Muscle of arm (tissue), 12 donors: ENCODE measurements around the gene FAM120B. TPM values are rescaled to one million over a fixed set of nuclear protein-coding genes. Genes with fewer than 3 reads are reported as not detected.

Experiments
- DNase-seq: peaks from one replicate; pipeline ENCODE4 v3.0.0-alpha.2; 2013
- polyA plus RNA-seq, 12 donors: library from polyadenylated mRNA; unstranded; fragments of 120-200 nt; gene quantifications; one replicate each; pipeline ENCODE4 v1.2.1, GENCODE V29; 2013; ENCODE audit not compliant: insufficient read length in 12 of 12

FAM120B gene
- polyA plus RNA-seq, 12 donors = 20.1 to 38.0 (median 27.5) TPM; not detected in 1

DNA sequence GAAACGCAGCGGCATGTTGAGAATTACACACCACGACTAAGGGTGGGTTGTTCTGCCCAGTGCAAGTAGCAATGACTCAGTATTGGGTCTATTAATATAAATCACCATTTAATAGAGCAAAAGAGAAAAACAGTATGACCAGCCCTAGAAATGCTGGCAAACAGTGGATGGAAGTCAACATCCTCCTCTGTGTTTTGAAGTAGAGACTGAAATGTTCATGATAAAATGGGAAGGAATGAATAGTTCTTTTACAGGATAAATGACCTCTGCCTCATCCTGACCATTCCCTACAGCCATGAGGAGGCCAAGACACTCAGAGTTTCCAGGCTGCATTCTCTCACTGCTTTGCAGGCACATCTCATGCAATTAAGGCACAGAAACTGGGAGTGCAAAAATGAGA, 134.8 kb downstream of the FAM120B start:
- no peak for DNase-seq

DNA sequence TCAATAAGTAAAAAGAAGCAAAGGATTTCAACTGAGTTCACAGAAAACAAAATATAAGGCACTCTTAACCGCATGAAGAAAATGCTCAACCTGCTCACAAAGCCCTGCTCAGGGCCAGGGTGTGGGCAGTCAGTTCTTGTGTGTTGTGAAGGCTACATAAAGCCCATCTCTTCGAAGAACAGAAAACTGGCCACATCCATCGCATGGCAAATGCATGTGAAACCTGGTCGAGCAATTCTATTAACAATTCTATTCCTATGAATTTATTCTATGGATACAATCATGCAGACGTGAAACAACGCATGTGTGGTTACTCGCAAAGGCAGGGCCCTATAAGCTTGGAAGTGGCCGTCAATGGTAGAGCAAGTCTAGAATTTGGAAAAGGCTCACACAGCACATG, 136.0 kb downstream of the FAM120B start:
- no peak for DNase-seq

DNA sequence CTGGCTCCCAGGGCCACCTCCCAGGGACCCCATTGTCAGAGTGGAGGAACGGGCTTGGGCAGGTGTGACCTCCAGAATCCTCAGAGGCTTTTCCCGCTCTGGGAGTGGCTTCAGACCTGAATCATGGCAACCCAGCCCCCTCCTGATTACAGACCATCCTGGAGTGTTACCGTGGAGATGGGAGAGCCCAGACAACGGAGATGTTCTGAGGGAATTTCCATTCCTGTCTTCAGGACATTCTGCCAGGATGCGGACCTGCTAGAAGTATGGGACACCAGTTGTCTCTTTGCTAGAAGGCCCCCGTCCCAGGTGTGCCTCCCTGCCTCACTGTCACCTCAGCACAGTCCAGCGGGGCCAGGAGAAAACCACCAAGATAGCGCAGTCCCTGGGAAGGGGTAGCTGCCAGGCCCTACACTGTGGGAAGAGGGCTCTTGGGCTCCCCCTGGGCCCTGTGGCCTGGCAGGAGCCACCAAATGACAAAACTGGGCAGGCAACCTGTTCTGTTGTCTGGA, 136.6 kb downstream of the FAM120B start:
- DNase-seq = no peak

DNA sequence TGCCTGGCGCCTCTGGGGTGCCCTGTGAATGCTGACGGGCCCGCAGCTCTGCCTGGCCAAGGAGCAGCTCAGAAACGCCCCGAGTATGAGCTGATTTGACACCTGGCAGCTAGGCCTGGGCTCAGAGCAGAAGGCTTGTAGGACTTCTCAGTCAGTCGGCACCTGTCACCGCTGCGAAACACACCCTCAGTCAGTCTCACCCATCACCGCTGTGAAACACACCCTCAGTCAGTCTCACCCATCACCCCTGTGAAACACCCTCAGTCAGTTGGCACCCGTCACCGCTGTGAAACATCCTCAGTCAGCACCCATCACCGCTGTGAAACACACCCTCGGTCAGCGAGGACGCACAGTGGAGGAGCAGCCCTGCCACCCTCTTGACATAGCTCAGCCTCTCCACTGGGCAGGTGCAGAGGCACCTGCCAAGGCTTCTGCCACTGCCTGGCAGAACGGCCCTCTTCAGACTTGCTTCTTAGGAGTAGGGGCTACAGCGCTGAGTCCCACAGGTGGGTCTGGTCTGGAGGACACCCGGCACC, 137.6 kb downstream of the FAM120B start:
- no peak for DNase-seq

DNA sequence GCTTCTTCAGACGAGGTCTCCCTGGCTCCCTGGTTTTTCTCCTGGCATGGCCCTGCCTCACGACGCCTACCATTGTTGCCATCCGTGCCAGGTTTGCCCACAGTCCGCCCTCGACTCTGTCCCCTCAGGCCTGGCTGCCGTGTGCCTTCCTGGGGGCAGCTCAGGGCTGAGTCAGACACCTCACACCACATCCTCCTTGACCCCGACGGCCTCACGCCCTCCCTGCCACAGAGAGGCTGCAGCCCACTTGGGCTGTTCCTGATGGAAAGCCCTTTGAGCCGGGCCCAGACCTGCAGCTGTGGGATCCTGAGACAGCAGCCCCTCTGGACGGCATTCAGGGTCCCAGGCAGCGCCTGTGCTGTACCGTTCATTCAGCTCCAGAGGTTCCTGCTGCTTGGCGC, 138.3 kb downstream of the FAM120B start:
- no peak for DNase-seq

DNA sequence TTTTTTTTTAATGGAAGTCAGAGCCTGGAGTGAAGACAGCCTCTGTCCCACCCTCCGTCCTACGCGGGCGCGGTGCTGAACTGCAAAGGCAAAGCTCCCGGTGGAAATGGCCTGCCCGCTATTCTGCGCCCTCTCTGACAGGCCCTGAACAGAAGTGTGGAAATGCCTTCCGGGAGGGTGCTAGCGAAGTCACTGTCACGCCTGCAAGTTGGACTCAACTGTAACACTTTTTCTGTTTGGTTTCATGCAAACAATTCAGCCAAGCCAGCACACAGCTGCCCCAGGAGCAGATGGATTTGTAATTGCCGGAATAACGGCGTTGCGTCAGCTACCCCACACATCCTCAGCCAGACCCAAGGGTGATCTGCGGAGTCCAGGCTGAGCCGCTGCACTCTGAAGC, 138.9 kb downstream of the FAM120B start:
- DNase-seq = peak; percentile 64

DNA sequence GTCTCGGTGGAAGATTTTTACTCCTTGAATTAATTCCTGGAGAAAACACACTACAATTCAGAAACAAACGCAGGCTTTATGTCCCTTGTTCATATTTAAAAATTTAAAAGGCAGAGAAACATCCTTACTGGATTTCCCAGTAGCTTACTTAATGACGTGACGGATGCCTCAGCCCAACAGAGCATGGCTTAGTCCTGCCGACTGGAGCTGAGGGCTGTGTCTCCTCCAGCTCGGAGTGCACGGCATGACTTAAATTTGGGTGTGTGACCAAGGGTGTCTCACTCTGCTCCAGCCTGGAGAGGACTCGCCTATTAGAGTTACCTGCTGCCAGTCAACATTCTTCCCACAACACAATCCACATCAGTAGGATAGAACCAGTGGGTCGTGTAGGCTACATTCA, 139.4 kb downstream of the FAM120B start:
- DNase-seq = no peak

DNA sequence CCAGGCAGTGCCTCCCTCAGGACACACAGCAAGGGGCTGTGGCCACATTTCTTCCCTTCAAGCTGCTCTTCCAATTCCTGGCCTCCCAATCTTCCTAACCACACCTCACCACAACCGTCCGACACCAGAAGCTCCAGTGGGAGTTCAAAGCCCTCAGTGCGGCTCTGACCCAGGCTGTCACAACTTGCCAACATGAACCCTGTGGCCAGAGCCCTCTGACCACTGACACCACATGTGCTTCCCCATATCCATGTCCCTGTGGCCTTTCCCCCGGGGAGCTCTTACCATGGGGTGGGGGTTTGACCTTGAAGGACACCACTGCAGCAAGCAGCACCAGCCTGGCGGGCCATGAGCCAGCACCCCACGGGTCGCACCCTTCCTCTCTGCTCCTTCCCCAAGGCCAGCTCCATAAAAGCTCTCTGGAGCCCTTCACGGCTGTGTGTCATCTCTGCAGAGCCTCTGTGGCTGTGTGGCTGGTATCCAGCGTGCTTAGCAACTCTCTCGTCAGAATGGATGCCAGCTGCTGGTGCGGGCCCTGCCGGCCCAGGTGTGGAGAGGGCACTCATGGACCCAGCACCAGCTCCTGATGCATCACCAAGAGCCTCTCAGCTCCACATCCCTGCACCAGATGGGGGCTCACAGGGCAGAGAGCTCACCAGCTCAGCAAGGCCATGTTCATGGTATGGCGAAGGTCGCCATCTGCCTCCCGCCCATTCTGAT, 140.4 kb downstream of the FAM120B start:
- no peak for DNase-seq

DNA sequence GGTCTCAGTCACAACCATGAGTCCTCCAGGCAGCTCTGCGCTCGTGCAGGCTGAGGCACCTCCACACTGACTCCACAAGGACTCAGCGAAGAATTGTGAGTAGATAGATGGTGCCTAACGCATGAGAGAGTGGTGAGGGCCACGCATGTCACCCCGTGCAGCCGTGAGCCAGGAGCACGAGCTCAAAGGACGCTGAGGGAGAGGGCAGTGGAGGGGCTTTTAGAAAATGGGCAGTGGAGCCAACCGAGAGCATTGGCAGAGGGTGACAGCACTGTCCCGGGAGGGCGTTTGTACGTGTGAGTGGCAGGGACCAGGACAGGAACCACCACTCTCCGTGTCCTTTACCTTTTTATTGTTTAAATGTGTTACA, 141.0 kb downstream of the FAM120B start:
- no peak for DNase-seq

DNA sequence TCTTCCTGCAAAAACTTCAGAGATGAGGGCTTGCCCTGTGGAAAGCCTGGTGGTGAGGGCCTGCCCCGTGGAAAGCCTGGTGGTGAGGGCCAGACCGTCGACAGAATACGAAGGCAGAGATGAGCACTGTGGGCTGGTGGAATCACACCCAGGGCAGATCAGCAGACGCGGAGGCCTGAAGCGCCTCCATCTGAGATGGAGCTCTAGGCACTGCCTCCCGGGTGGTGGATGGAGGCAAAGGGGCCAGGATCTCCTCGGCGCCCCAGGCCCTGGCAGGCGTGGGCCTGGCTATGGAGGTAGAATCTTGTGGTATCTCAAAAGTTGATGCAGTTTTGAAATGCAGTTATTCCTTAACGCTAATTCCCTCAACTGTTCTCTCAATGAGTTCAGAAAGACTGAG, 141.8 kb downstream of the FAM120B start:
- no peak for DNase-seq

DNA sequence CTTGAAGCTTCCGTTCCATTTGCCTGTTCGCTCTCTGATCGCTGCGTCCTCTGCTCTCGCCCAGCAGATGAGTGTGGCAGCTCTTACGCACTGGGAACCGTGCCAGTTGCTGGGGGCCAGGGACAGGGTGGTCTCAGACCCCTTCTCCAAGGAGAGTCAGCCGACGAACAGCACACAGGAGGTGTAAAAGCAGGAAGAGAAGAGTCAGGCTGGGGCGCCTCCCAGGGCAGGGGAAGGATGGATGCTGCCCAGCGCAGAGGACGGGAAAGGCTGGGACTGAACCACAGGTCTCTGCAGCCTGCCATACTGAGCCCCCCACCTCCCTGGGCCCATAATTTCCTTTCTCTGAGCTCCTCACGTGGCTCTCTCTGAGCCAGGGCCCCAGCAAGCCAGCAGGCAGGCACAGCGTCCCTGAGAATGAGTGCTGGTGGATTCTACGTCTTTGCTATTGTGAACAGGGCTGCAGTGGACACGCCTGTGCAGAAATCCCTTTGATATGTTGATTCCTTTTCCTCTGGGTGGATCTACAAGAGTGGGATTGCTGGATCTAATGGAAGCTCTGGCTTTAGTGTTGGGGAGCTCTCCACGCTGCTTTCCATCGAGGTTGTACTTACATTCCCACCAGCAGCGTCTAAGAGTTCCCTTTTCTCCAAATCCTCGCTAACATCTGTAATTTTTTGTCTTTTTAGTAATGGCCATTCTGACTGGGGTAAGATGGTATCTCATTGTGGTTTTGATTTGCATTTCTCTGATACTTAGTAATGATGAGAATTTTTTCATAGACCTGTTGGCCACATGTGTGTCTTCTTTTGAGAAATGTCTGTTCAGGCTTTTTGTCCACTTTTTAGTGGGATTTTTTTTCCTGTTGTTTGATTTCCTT, 142.4 kb downstream of the FAM120B start:
- no peak for DNase-seq

DNA sequence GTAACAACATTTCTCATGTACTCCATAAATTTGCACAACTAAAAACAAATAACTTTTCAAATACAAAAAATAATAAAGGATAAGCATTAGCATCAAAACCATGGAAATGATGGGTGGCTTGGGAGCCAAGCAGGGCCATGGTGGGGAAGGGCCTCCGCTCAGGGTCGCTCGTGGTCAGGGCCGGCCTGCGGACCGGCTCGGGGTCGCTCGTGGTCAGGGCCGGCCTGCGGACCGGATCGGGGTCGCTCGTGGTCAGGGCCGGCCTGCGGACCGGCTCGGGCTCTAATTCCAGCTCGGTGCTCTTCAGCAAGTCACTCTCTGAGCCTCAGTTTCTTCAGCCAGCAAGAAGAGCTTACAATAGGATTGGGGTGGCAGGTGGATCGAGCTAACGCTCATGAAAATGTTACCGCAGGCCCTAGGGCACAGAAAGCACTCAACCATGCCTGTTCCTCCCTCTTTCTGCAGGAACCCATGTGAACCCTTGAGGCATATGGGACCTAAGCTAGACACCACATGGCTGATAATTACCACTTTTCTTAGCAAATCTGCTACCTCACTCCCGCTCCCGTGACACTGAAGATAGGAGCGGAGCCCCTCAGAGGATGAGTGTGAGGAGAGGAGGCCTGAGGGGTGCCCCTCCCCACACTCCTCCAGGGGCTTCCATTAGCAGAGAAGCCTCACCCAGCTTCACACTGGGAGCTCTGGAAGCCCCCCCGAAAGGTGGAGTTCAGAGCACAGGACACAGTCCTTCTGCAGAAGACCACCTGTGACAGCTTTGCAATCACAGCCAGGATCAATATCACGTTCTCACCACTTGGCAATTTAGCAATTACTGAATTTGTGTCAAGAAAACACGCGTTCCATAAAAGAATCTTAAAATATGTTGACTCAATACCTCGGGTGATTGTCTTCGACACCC, 143.5 kb downstream of the FAM120B start:
- DNase-seq = no peak

DNA sequence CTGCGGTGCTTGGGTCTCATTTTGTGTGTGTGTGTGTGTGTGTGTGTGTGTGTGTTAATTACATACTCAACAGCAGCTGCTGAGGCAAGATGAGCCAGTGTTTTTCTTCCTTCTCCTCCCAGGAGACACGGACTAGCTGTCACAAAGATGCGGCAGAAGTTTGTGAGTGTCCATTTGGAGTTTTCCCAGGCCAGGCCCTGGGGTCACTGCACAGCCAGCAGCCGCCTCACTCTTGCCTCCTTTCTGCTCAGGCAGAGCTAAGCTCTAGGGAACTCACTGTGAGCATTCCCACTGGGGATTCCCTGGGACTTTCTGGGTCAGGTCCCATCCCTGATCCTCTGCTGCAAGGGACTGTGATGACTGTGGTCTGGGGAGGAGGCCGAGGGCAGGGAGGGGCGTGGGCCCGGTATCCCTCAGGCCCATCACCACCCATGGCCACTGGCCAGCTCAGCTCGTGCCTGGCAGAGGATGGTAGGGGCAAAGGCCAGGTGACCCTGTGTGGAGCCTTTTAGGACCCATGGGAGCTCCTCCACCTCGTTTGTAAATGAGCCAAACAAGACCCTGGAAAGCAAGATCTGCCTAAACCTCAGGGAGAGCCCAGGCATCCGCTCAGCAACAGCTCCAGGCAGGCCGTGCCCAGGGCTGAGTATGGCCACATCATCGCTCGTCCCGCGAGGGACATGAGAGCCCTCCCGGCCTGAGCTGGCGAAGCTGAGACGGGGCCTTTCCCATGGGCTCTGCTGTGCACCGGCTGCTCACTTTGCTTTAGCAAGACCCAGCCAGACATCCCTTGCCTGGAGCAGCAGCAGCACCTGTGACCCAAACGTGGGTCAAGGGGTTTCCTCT, 144.6 kb downstream of the FAM120B start:
- no peak for DNase-seq

DNA sequence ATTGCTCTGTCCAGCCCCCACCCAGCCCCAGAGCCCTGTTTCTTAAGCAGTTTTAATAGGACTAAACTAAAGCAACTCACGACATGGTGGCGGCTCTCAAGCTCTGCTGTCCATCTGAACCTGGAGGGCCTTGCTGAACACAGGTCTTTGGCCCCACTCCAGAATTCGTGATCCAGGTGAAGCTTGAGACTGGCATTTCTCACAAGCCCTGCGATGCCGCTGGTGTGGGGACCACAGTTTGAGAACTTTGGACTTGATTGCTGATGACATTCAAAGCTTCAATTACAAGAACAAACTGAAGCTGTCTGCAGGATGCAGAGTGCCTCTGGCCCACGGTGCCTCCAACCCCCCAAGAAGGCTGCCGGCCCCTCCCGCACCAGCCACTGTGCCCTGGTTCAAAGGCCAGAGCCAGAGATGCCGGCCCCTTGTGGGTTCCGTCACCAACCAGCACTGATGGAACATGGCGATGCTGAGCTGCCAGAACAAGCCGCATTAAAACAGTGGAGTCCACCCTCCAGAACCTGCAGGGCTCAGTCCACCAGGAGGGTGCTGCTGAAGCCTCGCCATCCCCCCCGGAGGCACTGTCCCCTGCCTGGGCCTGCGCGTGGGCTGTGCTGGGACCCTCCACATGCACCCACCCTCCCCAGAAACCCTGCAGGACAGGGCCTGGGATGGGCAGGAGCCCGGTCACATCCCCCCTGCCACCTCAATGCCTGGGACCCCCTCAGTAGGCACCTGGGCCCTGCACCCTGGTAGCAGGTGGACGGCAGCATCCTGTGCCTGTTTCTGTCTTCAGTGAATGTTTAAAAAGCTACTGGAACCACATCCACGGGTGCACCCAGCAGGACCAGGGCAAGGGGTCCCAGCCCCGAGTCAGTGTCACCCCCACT, 145.4 kb downstream of the FAM120B start:
- no peak for DNase-seq

DNA sequence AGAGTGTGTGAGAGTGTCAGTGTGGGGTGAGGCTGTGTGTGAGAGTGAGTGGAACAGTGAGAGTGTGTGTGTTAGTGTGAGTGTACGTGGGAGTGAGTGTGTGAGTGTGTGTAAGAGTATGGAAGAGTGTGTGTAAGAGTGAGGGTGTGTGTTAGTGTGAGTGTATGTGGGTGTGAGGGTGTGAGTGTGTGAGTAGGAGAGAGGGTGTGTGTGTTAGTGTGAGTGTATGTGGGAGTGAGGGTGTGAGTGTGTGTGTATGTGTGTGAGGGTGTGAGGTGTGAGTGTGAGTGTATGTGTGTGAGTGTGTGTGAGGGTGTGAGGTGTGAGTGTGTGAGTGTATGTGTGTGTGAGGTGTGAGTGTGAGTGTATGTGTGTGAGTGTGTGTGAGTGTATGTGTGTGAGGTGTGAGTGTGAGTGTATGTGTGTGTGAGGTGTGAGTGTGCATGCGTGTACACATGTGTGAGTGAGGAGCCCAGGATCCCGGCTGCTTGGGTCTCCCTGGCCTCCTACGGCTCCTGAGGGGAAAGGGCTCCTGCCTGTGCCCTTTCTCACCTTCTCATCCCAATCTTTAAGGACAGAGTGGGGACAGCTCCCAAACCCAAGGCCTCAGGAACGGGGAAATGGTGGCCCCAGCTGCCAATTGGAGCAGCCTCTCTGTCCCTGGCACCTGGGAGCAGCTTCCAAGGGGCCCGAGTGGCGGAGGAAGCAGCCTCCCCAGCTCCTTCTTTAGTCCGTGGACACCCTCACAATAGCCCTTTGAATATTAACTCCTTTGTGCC, 146.4 kb downstream of the FAM120B start:
- no peak for DNase-seq

DNA sequence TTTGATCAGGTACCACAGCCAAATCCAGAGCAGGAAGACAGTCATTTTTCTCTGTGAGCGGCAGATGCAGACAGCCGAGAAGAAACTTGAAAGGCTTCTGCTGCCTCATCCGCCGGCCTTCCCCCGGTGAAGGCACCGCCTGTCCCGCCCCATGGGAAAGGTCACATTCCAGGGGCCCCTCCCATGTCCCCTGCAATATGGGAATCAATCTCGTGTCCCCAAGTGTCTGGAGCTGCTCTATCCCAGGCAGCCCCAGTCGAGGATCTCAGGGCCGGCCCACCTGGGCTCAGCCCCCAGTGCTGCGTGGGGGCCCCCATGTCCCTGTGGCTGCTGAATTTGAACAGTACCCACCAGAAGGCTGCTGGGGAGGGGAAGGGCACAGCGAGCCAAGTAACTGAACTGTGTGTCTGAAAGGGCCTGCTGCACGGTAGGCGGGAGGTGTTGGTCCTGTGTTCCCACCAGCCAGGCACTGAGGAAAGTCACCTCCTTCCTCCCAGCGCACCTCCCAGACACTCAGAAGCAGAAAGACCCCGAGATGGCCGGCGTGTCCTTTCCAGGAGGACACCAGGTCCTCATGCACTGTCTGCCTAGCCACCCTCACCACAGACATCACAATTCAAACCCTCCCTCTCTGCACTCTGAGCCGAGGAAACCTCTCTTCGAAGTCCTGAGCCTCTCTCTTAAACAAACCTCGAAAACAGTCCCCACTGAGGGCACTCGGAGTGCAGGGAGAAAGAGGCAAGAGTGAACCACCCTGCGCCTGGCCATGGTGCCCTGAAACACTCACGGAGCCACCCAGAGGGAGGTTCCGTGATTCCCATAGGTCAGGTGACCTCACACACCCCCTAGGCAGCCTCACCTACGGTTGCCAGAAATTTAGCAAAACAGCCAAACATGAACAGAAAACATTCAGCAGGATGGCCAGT, 147.3 kb downstream of the FAM120B start:
- no peak for DNase-seq

DNA sequence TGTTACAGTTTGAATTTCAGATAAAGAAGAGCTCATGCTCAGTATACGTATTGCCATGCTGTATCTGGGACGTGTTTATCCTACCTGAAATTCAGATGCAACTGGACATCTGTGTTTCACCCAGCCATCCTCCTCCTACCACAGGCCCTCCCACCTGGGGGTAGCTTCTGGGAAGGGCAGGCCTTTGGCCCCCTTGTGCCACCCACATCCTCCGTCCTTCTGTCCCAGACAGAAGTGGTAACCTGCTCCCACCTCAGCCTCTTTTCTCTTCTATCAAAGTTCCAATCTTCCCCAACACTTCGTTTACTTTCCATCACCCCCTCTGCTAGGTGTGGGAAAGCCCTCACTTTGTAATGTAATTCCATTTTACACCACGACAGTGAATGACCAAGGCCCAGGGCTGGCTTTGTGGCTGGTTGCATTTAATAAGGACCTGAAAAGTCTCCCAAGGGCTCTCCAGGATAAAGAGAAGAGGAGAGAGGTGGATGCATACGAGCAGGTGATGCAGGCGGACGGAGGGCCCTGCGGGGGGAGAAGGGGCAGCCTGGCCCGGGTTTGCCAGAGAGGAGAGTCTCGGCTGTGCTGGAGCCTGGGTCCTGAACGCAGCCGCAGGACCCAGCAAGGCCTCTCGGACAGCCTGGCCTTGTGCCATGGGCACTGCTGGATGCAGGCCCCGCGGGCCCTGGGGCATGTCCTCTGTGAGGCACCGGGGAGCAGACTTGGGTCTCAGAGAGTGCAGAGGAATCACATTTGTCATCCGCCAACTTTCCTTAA, 148.1 kb downstream of the FAM120B start:
- no peak for DNase-seq
